Mucosa of gallbladder (tissue), 1 donor: ENCODE results near the gene ANKS3. TPM values are rescaled to one million over a fixed set of nuclear protein-coding genes. Genes with fewer than 3 reads are reported as not detected.

Source experiments
- DNase-seq: peaks from one replicate; pipeline ENCODE4 v3.0.0-alpha.2; 2020; ENCODE audit warnings: low spot score
- total RNA-seq: library from RNA; stranded (reverse); gene quantifications from one replicate; pipeline ENCODE4 v1.2.1, GENCODE V29; 2021
- donor health status: DM: no; HTN: no; CAD: no.

Gene ANKS3
- total RNA-seq, 1 donor from 2014 or later = 27.1 TPM

- DNase-seq = no peak
Observed at GRCh38 chr16:4685776-4686496, 48.1 kb downstream of the ANKS3 start.

- DNase-seq = no peak
Observed at GRCh38 chr16:4685292-4685691, 48.8 kb downstream of the ANKS3 start.

- DNase-seq = no peak
Observed at GRCh38 chr16:4684763-4685162, 49.3 kb downstream of the ANKS3 start.

GRCh38 chr16:4684058-4684715 lies 49.9 kb downstream of the ANKS3 start:
- no peak for DNase-seq

- no peak for DNase-seq
Observed at GRCh38 chr16:4683255-4684057, 50.6 kb downstream of the ANKS3 start.

GRCh38 chr16:4682616-4683254 lies 51.3 kb downstream of the ANKS3 start:
- DNase-seq = no peak

GRCh38 chr16:4682084-4682591 lies 51.9 kb downstream of the ANKS3 start:
- no peak for DNase-seq

GRCh38 chr16:4681471-4682083 lies 52.5 kb downstream of the ANKS3 start:
- no peak for DNase-seq

- no peak for DNase-seq
Observed at GRCh38 chr16:4680673-4681470, 53.2 kb downstream of the ANKS3 start.

- peak; percentile 84 for DNase-seq
Observed at GRCh38 chr16:4679850-4680636, 54.0 kb downstream of the ANKS3 start.

GRCh38 chr16:4679156-4679849 lies 54.8 kb downstream of the ANKS3 start:
- no peak for DNase-seq

GRCh38 chr16:4678596-4678995 lies 55.5 kb downstream of the ANKS3 start:
- DNase-seq = no peak

- no peak for DNase-seq
Observed at GRCh38 chr16:4677994-4678393, 56.1 kb downstream of the ANKS3 start.

- peak; percentile 57 for DNase-seq
Observed at GRCh38 chr16:4677390-4677789, 56.7 kb downstream of the ANKS3 start.

GRCh38 chr16:4676831-4677230 lies 57.2 kb downstream of the ANKS3 start:
- peak; percentile 67 for DNase-seq

- peak; percentile 53 for DNase-seq
Observed at GRCh38 chr16:4675864-4676786, 57.9 kb downstream of the ANKS3 start.

GRCh38 chr16:4674926-4675530 lies 59.0 kb downstream of the ANKS3 start:
- no peak for DNase-seq
